WERI-Rb-1 (cell line): ENCODE results near the gene KISS1.

ENCODE experiments used
- DNase-seq: peaks from one replicate; pipeline ENCODE4 v3.0.0-alpha.2; 2020
- H3K27ac ChIP-seq: fragments of 250-450 bp; sonication (Bioruptor Pico); 2 replicates; pipeline ENCODE4 v1.5.1; 2020; ENCODE audit warnings: mild to moderate bottlenecking, moderate library complexity
- H3K27me3 ChIP-seq: fragments of 250-450 bp; sonication (Bioruptor Pico); 2 replicates; pipeline ENCODE4 v1.5.1; 2021; ENCODE audit warnings: mild to moderate bottlenecking, low read depth, moderate library complexity; ENCODE audit not compliant: insufficient read depth, severe bottlenecking
- H3K36me3 ChIP-seq: fragments of 250-450 bp; sonication (Bioruptor Pico); 2 replicates; pipeline ENCODE4 v1.5.1; 2020; ENCODE audit warnings: mild to moderate bottlenecking, moderate library complexity
- H3K4me3 ChIP-seq: 2 replicates; pipeline ENCODE4 v1.5.1; 2011; ENCODE audit warnings: low read depth, mild to moderate bottlenecking, control low read depth, low read length
- H3K9me3 ChIP-seq: fragments of 250-450 bp; sonication (Bioruptor Pico); 2 replicates; pipeline ENCODE4 v1.5.1; 2021; ENCODE audit warnings: mild to moderate bottlenecking, moderate library complexity; ENCODE audit not compliant: severe bottlenecking
- TF ChIP-seq, protein P1 (sequence below): IDR thresholded peaks from 2 replicates; pipeline ENCODE4 v1.5.1; 2011; ENCODE audit warnings: low read depth, mild to moderate bottlenecking, control low read depth, inconsistent platforms, low read length

KISS1 gene

DNA sequence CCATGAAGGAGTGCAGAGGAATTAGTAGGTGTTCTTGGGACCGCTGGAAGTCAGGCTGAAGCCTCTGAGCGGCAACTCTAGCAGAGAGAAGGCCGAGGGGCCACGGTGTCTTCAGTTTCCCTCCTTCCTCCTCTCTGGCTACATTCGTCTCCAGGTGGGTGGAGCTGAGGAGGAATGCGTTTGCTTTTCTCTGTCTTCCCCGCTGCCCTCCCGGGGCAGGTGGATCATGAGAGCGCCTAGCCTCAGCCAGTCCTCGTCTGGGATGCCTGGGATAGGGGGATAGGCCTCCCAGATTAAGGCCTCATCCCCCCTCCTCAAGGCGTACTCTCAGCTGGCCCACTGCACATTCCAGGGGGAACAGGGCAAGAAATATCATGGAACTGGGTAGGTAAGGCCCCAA is 25.0 kb upstream of the KISS1 start:
- TF ChIP-seq, protein P1, sequence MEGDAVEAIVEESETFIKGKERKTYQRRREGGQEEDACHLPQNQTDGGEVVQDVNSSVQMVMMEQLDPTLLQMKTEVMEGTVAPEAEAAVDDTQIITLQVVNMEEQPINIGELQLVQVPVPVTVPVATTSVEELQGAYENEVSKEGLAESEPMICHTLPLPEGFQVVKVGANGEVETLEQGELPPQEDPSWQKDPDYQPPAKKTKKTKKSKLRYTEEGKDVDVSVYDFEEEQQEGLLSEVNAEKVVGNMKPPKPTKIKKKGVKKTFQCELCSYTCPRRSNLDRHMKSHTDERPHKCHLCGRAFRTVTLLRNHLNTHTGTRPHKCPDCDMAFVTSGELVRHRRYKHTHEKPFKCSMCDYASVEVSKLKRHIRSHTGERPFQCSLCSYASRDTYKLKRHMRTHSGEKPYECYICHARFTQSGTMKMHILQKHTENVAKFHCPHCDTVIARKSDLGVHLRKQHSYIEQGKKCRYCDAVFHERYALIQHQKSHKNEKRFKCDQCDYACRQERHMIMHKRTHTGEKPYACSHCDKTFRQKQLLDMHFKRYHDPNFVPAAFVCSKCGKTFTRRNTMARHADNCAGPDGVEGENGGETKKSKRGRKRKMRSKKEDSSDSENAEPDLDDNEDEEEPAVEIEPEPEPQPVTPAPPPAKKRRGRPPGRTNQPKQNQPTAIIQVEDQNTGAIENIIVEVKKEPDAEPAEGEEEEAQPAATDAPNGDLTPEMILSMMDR: no peak
- H3K27me3 ChIP-seq: no peaks in the 10 kb centered on the region
- no peaks in the 10 kb centered on the region for H3K36me3 ChIP-seq
- no peak for DNase-seq
- no peaks in the 10 kb centered on the region for H3K9me3 ChIP-seq
- no peak overlapping the region for H3K27ac ChIP-seq
- H3K4me3 ChIP-seq: no peak overlapping the region

DNA sequence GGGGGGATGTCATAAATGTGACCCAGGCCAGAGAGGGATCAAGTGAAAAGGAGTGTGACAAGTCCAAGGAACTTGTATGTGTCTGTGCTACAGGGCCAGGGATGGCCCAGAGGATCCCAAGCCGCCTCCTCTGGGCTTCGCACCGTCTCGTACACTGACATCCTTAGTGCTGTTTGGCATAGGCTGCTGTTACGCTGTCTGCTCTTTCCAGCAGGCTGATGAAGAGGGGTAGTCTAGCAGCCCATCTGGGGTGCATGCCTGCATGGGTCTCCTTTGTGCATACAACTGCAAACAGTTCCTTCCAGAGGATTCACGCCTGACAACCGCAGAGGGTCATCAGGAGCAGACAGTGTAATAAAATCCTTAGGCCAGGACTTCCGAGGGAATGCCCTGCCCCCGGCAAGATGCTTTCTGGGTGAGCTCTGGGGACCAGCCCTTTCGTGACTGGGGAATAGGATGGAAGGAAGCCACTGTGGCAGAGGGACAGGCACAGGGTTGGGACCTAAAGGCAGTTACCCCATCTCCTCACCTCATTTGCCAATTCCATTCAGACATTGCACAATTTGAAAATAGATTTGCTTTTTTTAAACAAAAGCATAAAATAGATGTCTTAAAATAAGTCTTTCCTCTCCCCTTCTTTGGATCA is 23.8 kb upstream of the KISS1 start:
- no peak for DNase-seq

DNA sequence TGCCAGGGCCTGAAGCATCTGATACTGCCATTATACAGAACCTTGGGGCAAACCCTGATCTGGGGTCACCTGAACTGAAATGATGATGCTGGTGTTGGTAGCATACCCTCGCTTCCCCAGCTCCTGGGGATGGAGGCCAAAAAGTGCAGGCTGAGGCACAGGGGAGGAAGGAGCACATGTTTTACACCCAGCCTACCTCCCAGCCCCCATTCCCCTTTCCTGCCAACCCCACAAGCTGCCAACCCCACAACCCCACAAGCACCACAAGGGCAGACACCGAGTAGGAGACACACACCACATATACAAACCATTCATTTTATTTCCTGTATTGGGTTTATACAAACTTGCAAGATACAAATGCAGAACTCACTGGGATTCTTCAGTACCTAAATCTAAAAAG is 22.3 kb upstream of the KISS1 start:
- Histone ChIP-seq H3K9me3 (no peaks in the 10 kb centered on the region), H3K27ac (no peak overlapping the region), H3K27me3 (no peaks in the 10 kb centered on the region), H3K4me3 (no peak overlapping the region), H3K36me3 (no peaks in the 10 kb centered on the region)
- TF ChIP-seq, protein P1: no peak
- no peak for DNase-seq

More for the DNA sequence above, 23.8 kb upstream of the KISS1 start:
- H3K36me3 ChIP-seq: no peaks in the 10 kb centered on the region
- TF ChIP-seq, protein P1: no peak
- no peak overlapping the region for H3K27ac ChIP-seq
- H3K27me3 ChIP-seq: no peaks in the 10 kb centered on the region
- no peaks in the 10 kb centered on the region for H3K9me3 ChIP-seq
- H3K4me3 ChIP-seq: no peak overlapping the region

DNA sequence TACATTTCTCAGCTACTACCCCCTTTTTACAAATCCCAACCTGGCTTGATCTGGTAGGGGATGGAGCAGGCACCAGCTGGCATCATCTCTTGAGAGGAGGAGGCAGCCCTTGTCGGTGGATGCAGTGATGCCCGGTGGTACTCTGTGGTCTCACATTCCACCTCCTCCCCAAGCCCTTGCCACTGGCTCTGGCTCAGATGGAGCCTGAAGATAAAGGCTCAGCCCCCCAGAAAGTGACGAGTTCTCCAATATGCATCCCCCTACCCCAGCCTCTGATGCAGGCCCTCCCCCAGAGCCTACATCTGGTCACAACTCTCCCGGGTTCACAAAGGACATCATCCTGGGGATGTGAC is 21.3 kb upstream of the KISS1 start:
- Histone ChIP-seq H3K9me3 (no peaks in the 10 kb centered on the region), H3K27ac (no peak overlapping the region), H3K27me3 (no peaks in the 10 kb centered on the region), H3K36me3 (no peaks in the 10 kb centered on the region), H3K4me3 (no peak overlapping the region)
- TF ChIP-seq, protein P1: no peak
- no peak for DNase-seq

DNA sequence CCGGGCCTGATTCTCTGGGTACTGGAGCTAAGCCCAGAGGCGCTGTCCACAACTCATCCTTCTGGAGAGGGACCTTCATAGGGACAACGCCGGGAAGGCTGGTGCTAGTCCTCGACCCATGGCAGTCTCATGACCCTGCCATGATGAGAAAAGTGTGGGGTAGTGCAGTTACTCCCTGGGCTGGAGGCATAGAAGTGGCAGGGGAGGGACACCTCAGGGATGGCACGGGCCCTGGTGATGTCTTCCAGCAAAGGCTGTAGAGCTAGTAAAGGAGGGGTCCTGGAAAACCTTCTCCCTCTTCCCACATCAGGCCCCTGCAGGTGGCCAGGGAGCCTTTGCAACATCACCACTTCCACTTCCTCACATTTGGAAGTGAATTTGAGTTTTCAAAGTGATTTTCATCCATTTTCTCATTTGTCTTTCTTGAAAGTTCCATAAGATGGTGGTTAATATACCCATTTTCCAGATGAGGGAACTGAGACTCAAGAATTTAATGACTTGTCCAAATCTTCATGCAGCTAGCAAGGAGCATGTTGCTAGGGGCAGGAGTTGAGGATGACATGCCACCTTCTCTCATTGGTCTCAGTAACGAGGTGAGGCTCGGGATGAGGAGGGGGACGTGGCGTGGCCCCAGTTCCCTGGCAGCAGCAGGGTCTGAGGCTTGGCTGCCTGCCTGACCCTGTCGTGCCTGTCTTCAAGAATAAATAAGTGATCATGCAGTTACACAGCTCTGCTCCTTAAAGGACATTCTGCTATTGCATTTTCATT is 20.8 kb upstream of the KISS1 start:
- Histone ChIP-seq H3K36me3 (no peaks in the 10 kb centered on the region), H3K27me3 (no peaks in the 10 kb centered on the region), H3K27ac (no peak overlapping the region), H3K9me3 (no peaks in the 10 kb centered on the region), H3K4me3 (no peak overlapping the region)
- TF ChIP-seq, protein P1: no peak
- DNase-seq: no peak
